GM18499 (cell line): Measurements from ENCODE around the gene RNF115.
"Not testable (repeated sequence)": the region's sequence is repeated elsewhere in the genome, so short reads cannot be mapped to it uniquely, and the experiment has no call there.

Source experiments
- ATAC-seq: cut with Tn5 transposase; IDR thresholded peaks from one replicate; pipeline ENCODE4 v1.9.1; 2021; ENCODE audit warnings: moderate number of reproducible peaks; ENCODE audit not compliant: insufficient read depth, unreplicated experiment

The RNF115 gene

GRCh38 chr1:145782272-145783099 lies 41.4 kb downstream of the RNF115 start:
- no peak for ATAC-seq

GRCh38 chr1:145778146-145778540 lies 45.8 kb downstream of the RNF115 start:
- ATAC-seq: no peak

- no peak for ATAC-seq
Measured at GRCh38 chr1:145777357-145778145, 46.3 kb downstream of the RNF115 start.

- no peak for ATAC-seq
Measured at GRCh38 chr1:145773423-145773822, 50.5 kb downstream of the RNF115 start.

GRCh38 chr1:145771056-145771455 lies 52.8 kb downstream of the RNF115 start:
- ATAC-seq: no peak

GRCh38 chr1:145768004-145768403 lies 55.9 kb downstream of the RNF115 start:
- not testable (repeated sequence) for ATAC-seq

GRCh38 chr1:145766926-145767325 lies 57.0 kb downstream of the RNF115 start:
- ATAC-seq: not testable (repeated sequence)

- not testable (repeated sequence) for ATAC-seq
Measured at GRCh38 chr1:145765585-145766360, 58.1 kb downstream of the RNF115 start.

- ATAC-seq: not testable (repeated sequence)
Measured at GRCh38 chr1:145765127-145765526, 58.8 kb downstream of the RNF115 start.

GRCh38 chr1:145764231-145764940 lies 59.5 kb downstream of the RNF115 start:
- not testable (repeated sequence) for ATAC-seq

- not testable (repeated sequence) for ATAC-seq
Measured at GRCh38 chr1:145762001-145762400, 61.9 kb downstream of the RNF115 start.

GRCh38 chr1:145761498-145761897 lies 62.4 kb downstream of the RNF115 start:
- not testable (repeated sequence) for ATAC-seq

- ATAC-seq: not testable (repeated sequence)
Measured at GRCh38 chr1:145760395-145760949, 63.4 kb downstream of the RNF115 start.

- ATAC-seq: no peak
Measured at GRCh38 chr1:145759721-145760120, 64.2 kb downstream of the RNF115 start.

GRCh38 chr1:145758575-145758974 lies 65.3 kb downstream of the RNF115 start:
- no peak for ATAC-seq

- ATAC-seq: no peak
Measured at GRCh38 chr1:145758116-145758515, 65.8 kb downstream of the RNF115 start.

GRCh38 chr1:145757420-145757819 lies 66.5 kb downstream of the RNF115 start:
- ATAC-seq: no peak

GRCh38 chr1:145751491-145752037 lies 72.3 kb downstream of the RNF115 start:
- no peak for ATAC-seq

GRCh38 chr1:145750426-145750825 lies 73.5 kb downstream of the RNF115 start:
- ATAC-seq: no peak
